ENCODE results near the gene FCHSD1.

- no peak for TF ChIP-seq CTCF (IDR thresholded peaks at IDR 0.05; ENCODE audit: borderline replicate concordance, extremely low read depth, low read length, poor library complexity, severe bottlenecking)
- no peak for TF ChIP-seq EZH2 (IDR thresholded peaks at IDR 0.05; ENCODE audit: borderline replicate concordance, low read depth, low read length, severe bottlenecking)
Measured at GRCh38 chr5:141650851-141651727, at the start of gene FCHSD1.
